Measurements from ENCODE around the gene IL1RAPL2.

- TF ChIP-seq CTCF (IDR thresholded peaks at IDR 0.05) (no peak), POLR2A (IDR thresholded peaks at IDR 0.05) (no peak)
Observed at GRCh38 chrX:104961926-104962325, 395.9 kb downstream of the IL1RAPL2 start.

Data from right lobe of liver (tissue), 4 donors.